Measurements from ENCODE around the gene RPS6KL1.

Gene RPS6KL1

GRCh38 chr14:74950795-74951442 lies 27.9 kb upstream of the RPS6KL1 start (continued):
- no peak for TF ChIP-seq ZNF311 (tag by site-specific recombination; IDR thresholded peaks at IDR 0.05; ENCODE audit: borderline replicate concordance)
- no peak for TF ChIP-seq KLF17 (tag by site-specific recombination; IDR thresholded peaks at IDR 0.05)
- no peak for TF ChIP-seq ZNF768 (tag by site-specific recombination; IDR thresholded peaks at IDR 0.05)
- no peak for TF ChIP-seq ZNF571 (tag by site-specific recombination; IDR thresholded peaks at IDR 0.05)
- no peak for TF ChIP-seq ZNF530 (tag by site-specific recombination; IDR thresholded peaks at IDR 0.05; ENCODE audit: low read depth)
- no peak for TF ChIP-seq REPIN1 (tag by site-specific recombination; IDR thresholded peaks at IDR 0.05; ENCODE audit: low read depth)
- no peak for TF ChIP-seq ZNF521 (tag by site-specific recombination; IDR thresholded peaks at IDR 0.05)
- no peak for TF ChIP-seq ZNF48 (tag by site-specific recombination; IDR thresholded peaks at IDR 0.05)
- peak; percentile 70; the same call in 1 of the 2 replicates for TF ChIP-seq TRIM28 (IDR thresholded peaks at IDR 0.05; ENCODE audit: borderline replicate concordance, low read length)
- TF ChIP-seq ZNF148 (tag by site-specific recombination; IDR thresholded peaks at IDR 0.05; ENCODE audit: borderline replicate concordance), result no peak
- no peak for TF ChIP-seq ZBTB17 (tag by site-specific recombination; IDR thresholded peaks at IDR 0.05)
- TF ChIP-seq ZNF791 (tag by site-specific recombination; IDR thresholded peaks at IDR 0.05), result no peak
- peak; percentile 27; the same call in 1 of the 2 replicates for TF ChIP-seq FEZF1 (tag by site-specific recombination; IDR thresholded peaks at IDR 0.05)
- TF ChIP-seq ZNF37A (tag by site-specific recombination; IDR thresholded peaks at IDR 0.05), result no peak
- no peak for TF ChIP-seq ZNF660 (tag by site-specific recombination; IDR thresholded peaks at IDR 0.05)
- TF ChIP-seq GFI1B (tag by site-specific recombination; IDR thresholded peaks at IDR 0.05), result no peak
- TF ChIP-seq SCRT2 (tag by site-specific recombination; IDR thresholded peaks at IDR 0.05), result no peak
- no peak for TF ChIP-seq ZNF777 (tag by site-specific recombination; IDR thresholded peaks at IDR 0.05; ENCODE audit: borderline replicate concordance)
- TF ChIP-seq ZNF175 (tag by site-specific recombination; IDR thresholded peaks at IDR 0.05), result no peak
- TF ChIP-seq ZIC2 (tag by site-specific recombination; IDR thresholded peaks at IDR 0.05), result peak; percentile 40
- no peak for TF ChIP-seq ATF2 (tag by site-specific recombination; IDR thresholded peaks at IDR 0.05; ENCODE audit: low read depth)
- TF ChIP-seq ZFP3 (tag by site-specific recombination; IDR thresholded peaks at IDR 0.05; ENCODE audit: low read depth), result no peak

GRCh38 chr14:74949859-74950573 lies 27.0 kb upstream of the RPS6KL1 start:
- peaks cover 24% of the 10 kb centered on the region for H3K4me1 ChIP-seq (ENCODE audit: control insufficient read depth, insufficient read depth, low read length)
- ChIA-PET POLR2A (no interaction called here), CTCF (interaction anchor here (6.6 kb wide), 1 partner anchor 139 kb away, joined by 66 read pairs; no protein-coding TSS in a partner anchor)
- no peaks in the 10 kb centered on the region for H3K9me3 ChIP-seq (ENCODE audit: control insufficient read depth, insufficient read depth, low read depth, low read length)
- H3K27ac ChIP-seq (ENCODE audit: extremely low read depth, low read depth, low read length), result no peak overlapping the region; the same call in 1 of the 2 replicates
- H3K4me3 ChIP-seq (ENCODE audit: low read depth, low read length), result no peak overlapping the region
- H3K36me3 ChIP-seq (ENCODE audit: control insufficient read depth in 2 of 2, insufficient read depth in 1 of 2, low read length in 2 of 2), result peaks cover 0 to 77% of the 10 kb centered on the region in 2 experiments; a peak in 2 of 3 replicates
- TF ChIP-seq ZNF202 (tag by site-specific recombination; IDR thresholded peaks at IDR 0.05; ENCODE audit: borderline replicate concordance) (no peak), SP2 (tag by site-specific recombination; IDR thresholded peaks at IDR 0.05) (no peak), ZNF350 (tag by site-specific recombination; IDR thresholded peaks at IDR 0.05) (no peak), ZNF626 (tag by site-specific recombination; IDR thresholded peaks at IDR 0.05) (no peak), ZNF48 (tag by site-specific recombination; IDR thresholded peaks at IDR 0.05) (no peak), ZNF19 (tag by site-specific recombination; IDR thresholded peaks at IDR 0.05; ENCODE audit: low read depth) (no peak), ZNF37A (tag by site-specific recombination; IDR thresholded peaks at IDR 0.05) (no peak), ZNF692 (tag by site-specific recombination; IDR thresholded peaks at IDR 0.05) (no peak), ZNF707 (tag by site-specific recombination; IDR thresholded peaks at IDR 0.05) (no peak), ZNF571 (tag by site-specific recombination; IDR thresholded peaks at IDR 0.05) (no peak)
